Stomach (tissue), 4 donors: Measurements from ENCODE around the gene VIPR2.

ENCODE experiments used
- EP300 ChIP-seq: sonication (generic); formaldehyde crosslinking; IDR thresholded peaks from one replicate; pipeline ENCODE4 v1.6.1; 2017; ENCODE audit warnings: antibody characterized with exemption
- POLR2A ChIP-seq, 4 donors: fragments of 450-650 bp; IDR thresholded peaks; one replicate each; pipeline ENCODE4 v1.6.1; 2016; ENCODE audit warnings: antibody characterized with exemption in 4 of 4, control low read depth in 2 of 4, mild to moderate bottlenecking in 1 of 4, moderate library complexity in 1 of 4
- POLR2AphosphoS5 ChIP-seq, 3 donors: sonication (generic); formaldehyde crosslinking; IDR thresholded peaks; one replicate each; pipeline ENCODE4 v1.6.1; 2016; ENCODE audit warnings: antibody characterized with exemption in 3 of 3
- TF ChIP-seq, protein P1 (sequence below), 7 experiments: fragments of 450-650 bp in 4 of 7; fragments of 200-600 bp in 3 of 7; sonication (generic) in 3 of 7; IDR thresholded peaks; one replicate each; pipeline ENCODE4 v1.5.1; 2016 to 2019; ENCODE audit warnings: antibody characterized with exemption in 7 of 7, control low read depth in 2 of 7, mild to moderate bottlenecking in 1 of 7

DNA sequence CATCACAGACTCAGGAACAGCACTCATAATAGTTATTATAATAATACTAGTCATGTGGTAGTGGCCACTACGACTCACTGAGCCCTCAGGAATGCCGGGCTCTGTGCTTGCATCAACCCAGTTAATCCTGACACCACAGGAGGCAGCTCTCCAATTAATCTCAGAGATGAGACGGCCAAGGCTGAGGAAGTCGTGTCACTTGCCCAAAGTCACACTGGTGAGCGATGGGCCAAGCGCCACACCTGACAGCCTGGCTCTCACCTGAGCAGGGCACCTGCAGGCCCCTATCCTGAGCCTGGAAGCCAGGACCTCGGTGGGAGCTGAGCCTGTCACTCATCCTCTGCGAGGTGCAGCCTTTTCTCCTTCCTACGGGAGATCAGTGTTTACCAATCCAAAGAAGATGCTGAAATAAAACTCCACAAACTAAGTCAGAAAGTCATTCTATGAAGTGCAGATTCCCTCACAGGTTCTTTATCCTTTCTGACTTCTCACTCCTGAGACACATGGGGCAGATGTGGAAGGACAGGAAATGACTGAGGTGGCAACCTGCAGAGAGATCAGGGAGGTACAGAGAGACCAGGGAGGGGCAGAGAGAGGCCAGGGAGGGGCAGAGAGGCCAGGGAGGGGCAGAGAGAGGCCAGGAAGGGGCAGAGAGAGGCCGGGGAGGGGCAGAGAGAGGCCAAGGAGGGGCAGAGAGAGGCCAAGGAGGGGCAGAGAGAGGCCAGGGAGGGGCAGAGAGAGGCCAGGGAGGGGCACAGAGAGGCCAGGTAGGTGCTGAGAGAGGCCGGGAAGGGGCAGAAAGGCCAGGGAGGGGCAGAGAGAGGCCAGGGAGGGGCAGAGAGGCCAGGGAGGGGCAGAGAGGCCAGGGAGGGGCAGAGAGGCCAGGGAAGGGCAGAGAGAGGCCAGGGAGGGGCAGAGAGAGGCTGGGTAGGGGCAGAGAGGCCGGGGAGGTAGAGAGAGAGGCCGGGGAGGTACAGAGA lies 38.5 kb downstream of the VIPR2 start:
- TF ChIP-seq, protein P1, sequence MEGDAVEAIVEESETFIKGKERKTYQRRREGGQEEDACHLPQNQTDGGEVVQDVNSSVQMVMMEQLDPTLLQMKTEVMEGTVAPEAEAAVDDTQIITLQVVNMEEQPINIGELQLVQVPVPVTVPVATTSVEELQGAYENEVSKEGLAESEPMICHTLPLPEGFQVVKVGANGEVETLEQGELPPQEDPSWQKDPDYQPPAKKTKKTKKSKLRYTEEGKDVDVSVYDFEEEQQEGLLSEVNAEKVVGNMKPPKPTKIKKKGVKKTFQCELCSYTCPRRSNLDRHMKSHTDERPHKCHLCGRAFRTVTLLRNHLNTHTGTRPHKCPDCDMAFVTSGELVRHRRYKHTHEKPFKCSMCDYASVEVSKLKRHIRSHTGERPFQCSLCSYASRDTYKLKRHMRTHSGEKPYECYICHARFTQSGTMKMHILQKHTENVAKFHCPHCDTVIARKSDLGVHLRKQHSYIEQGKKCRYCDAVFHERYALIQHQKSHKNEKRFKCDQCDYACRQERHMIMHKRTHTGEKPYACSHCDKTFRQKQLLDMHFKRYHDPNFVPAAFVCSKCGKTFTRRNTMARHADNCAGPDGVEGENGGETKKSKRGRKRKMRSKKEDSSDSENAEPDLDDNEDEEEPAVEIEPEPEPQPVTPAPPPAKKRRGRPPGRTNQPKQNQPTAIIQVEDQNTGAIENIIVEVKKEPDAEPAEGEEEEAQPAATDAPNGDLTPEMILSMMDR (IDR thresholded peaks at IDR 0.05): no peak
- TF ChIP-seq POLR2AphosphoS5 (IDR thresholded peaks at IDR 0.05): peak in 1 of 3 donors; percentile 18
- TF ChIP-seq POLR2A (IDR thresholded peaks at IDR 0.05): no peak
- no peak for TF ChIP-seq EP300
